ENCODE measurements around the gene HPCA.

Gene HPCA

DNA sequence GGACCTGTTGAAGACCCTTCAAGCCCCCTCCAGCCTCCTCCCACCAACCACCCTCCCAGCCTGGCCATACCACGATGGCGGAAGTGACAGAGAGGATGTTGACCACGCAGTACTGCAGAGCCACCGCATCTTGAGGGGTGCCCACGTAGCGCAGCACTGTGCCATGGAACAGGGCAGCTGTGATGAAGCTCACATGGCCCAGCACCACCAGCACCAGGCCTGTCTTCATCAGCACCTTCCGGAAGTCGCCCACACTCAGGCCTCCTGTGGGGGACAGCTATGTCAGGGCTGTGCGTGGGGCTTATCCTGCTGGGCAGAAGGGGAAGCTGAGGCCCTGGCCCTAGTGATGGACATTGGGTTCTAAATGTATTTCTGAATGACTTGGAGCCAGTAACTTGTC lies 11.8 kb downstream of the HPCA start:
- Histone ChIP-seq H2AFZ (ENCODE audit: low read depth, low read length, severe bottlenecking) (no peak overlapping the region), H3K9me3 (ENCODE audit: insufficient read depth, low read length) (no peaks in the 10 kb centered on the region), H3K4me3 (ENCODE audit: insufficient read depth, low read length, poor library complexity, severe bottlenecking) (no peak overlapping the region), H3K36me3 (ENCODE audit: low read length) (no peaks in the 10 kb centered on the region), H3K9ac (ENCODE audit: low read length) (no peak overlapping the region), H4K20me1 (ENCODE audit: low read depth, low read length) (no peaks in the 10 kb centered on the region), H3K79me2 (ENCODE audit: insufficient read depth, low read length) (no peaks in the 10 kb centered on the region), H3K27ac (ENCODE audit: low read depth, low read length) (no peak overlapping the region), H3K4me2 (ENCODE audit: low read depth, low read length, poor library complexity, severe bottlenecking) (no peak overlapping the region), H3K9me2 (replicated peaks; ENCODE audit: insufficient read depth, low read length) (no peaks in the 10 kb centered on the region), H3F3A (ENCODE audit: insufficient read depth) (no peaks in the 10 kb centered on the region), H3K27me3 (ENCODE audit: low read length) (no peaks in the 10 kb centered on the region)
- TF ChIP-seq CTCF (IDR thresholded peaks at IDR 0.05; ENCODE audit: insufficient read depth, low read length, poor library complexity, severe bottlenecking), result no peak
- TF ChIP-seq EZH2phosphoT487 (conservative IDR thresholded peaks at IDR 0.05; ENCODE audit: low read length), result no peak

GRCh38 chr1:32898958-32899357 lies 12.7 kb downstream of the HPCA start:
- Histone ChIP-seq H3K4me2 (ENCODE audit: low read depth, low read length, poor library complexity, severe bottlenecking) (no peak overlapping the region), H3K9me3 (ENCODE audit: insufficient read depth, low read length) (no peaks in the 10 kb centered on the region), H2AFZ (ENCODE audit: low read depth, low read length, severe bottlenecking) (no peak overlapping the region), H3K36me3 (ENCODE audit: low read length) (no peaks in the 10 kb centered on the region), H3K9ac (ENCODE audit: low read length) (no peak overlapping the region), H3F3A (ENCODE audit: insufficient read depth) (no peaks in the 10 kb centered on the region), H3K27me3 (ENCODE audit: low read length) (no peaks in the 10 kb centered on the region), H3K27ac (ENCODE audit: low read depth, low read length) (no peak overlapping the region), H4K20me1 (ENCODE audit: low read depth, low read length) (no peaks in the 10 kb centered on the region), H3K79me2 (ENCODE audit: insufficient read depth, low read length) (no peaks in the 10 kb centered on the region), H3K9me2 (replicated peaks; ENCODE audit: insufficient read depth, low read length) (no peaks in the 10 kb centered on the region), H3K4me3 (ENCODE audit: insufficient read depth, low read length, poor library complexity, severe bottlenecking) (no peak overlapping the region)
- TF ChIP-seq EZH2phosphoT487 (conservative IDR thresholded peaks at IDR 0.05; ENCODE audit: low read length) (no peak), CTCF (IDR thresholded peaks at IDR 0.05; ENCODE audit: insufficient read depth, low read length, poor library complexity, severe bottlenecking) (no peak)

- H2AFZ ChIP-seq (ENCODE audit: low read depth, low read length, severe bottlenecking), result no peak overlapping the region
- no peaks in the 10 kb centered on the region for H3K9me3 ChIP-seq (ENCODE audit: insufficient read depth, low read length)
- H3K36me3 ChIP-seq (ENCODE audit: low read length), result no peaks in the 10 kb centered on the region
- H4K20me1 ChIP-seq (ENCODE audit: low read depth, low read length), result no peaks in the 10 kb centered on the region
- no peaks in the 10 kb centered on the region for H3K79me2 ChIP-seq (ENCODE audit: insufficient read depth, low read length)
- no peaks in the 10 kb centered on the region for H3K9me2 ChIP-seq (replicated peaks; ENCODE audit: insufficient read depth, low read length)
- H3K9ac ChIP-seq (ENCODE audit: low read length), result no peak overlapping the region
- no peaks in the 10 kb centered on the region for H3K27me3 ChIP-seq (ENCODE audit: low read length)
- no peak overlapping the region for H3K4me2 ChIP-seq (ENCODE audit: low read depth, low read length, poor library complexity, severe bottlenecking)
- H3K27ac ChIP-seq (ENCODE audit: low read depth, low read length), result no peak overlapping the region
- H3K4me3 ChIP-seq (ENCODE audit: insufficient read depth, low read length, poor library complexity, severe bottlenecking), result no peak overlapping the region
- no peaks in the 10 kb centered on the region for H3F3A ChIP-seq (ENCODE audit: insufficient read depth)
- TF ChIP-seq CTCF (IDR thresholded peaks at IDR 0.05; ENCODE audit: insufficient read depth, low read length, poor library complexity, severe bottlenecking) (no peak), EZH2phosphoT487 (conservative IDR thresholded peaks at IDR 0.05; ENCODE audit: low read length) (no peak)
These were observed 13.4 kb downstream of the HPCA start for GRCh38 chr1:32899586-32900296.

Data from SU-DHL-6 (cell line).